ENCODE results near the gene ICE2.
A peak's percentile ranks its signal among the peaks of the same experiment; 100 is the strongest.

ICE2 gene

GRCh38 chr15:60520013-60520824 is 41.3 kb upstream of the ICE2 start:
- peak; percentile 65 for ATAC-seq
- TF ChIP-seq RARB (CRISPR knock-in tag; IDR thresholded peaks at IDR 0.05) (no peak), ZFP3 (CRISPR knock-in tag; IDR thresholded peaks at IDR 0.05) (no peak), ISL1 (CRISPR knock-in tag; IDR thresholded peaks at IDR 0.05) (no peak), ZNF70 (CRISPR knock-in tag; IDR thresholded peaks at IDR 0.05) (no peak), TCF4 (CRISPR knock-in tag; IDR thresholded peaks at IDR 0.05; ENCODE audit: borderline replicate concordance) (no peak), CSRNP3 (CRISPR knock-in tag; IDR thresholded peaks at IDR 0.05) (no peak), ESRRG (CRISPR knock-in tag; IDR thresholded peaks at IDR 0.05) (no peak), CREB5 (CRISPR knock-in tag; IDR thresholded peaks at IDR 0.05; ENCODE audit: low read depth) (no peak), TOX (CRISPR knock-in tag; IDR thresholded peaks at IDR 0.05; ENCODE audit: borderline replicate concordance) (no peak), TSHZ2 (CRISPR knock-in tag; IDR thresholded peaks at IDR 0.05) (no peak), ZC3H10 (CRISPR knock-in tag; IDR thresholded peaks at IDR 0.05) (no peak), SNAI2 (CRISPR knock-in tag; IDR thresholded peaks at IDR 0.05) (no peak), ZNF565 (CRISPR knock-in tag; conservative IDR thresholded peaks at IDR 0.05; ENCODE audit: low read depth) (no peak), ZFP30 (CRISPR knock-in tag; IDR thresholded peaks at IDR 0.05) (no peak), PPARA (CRISPR knock-in tag; IDR thresholded peaks at IDR 0.05; ENCODE audit: borderline replicate concordance) (no peak), ZNF8 (CRISPR knock-in tag; IDR thresholded peaks at IDR 0.05) (no peak), OSR1 (CRISPR knock-in tag; IDR thresholded peaks at IDR 0.05) (no peak), PATZ1 (CRISPR knock-in tag; IDR thresholded peaks at IDR 0.05; ENCODE audit: borderline replicate concordance) (no peak), GLIS3 (CRISPR knock-in tag; IDR thresholded peaks at IDR 0.05) (no peak)

GRCh38 chr15:60519218-60519617 is 40.3 kb upstream of the ICE2 start:
- no peak for ATAC-seq
- TF ChIP-seq ZNF8 (CRISPR knock-in tag; IDR thresholded peaks at IDR 0.05) = no peak
- TF ChIP-seq ZNF70 (CRISPR knock-in tag; IDR thresholded peaks at IDR 0.05) = no peak
- no peak for TF ChIP-seq OSR1 (CRISPR knock-in tag; IDR thresholded peaks at IDR 0.05)
- no peak for TF ChIP-seq ESRRG (CRISPR knock-in tag; IDR thresholded peaks at IDR 0.05)
- TF ChIP-seq ZNF565 (CRISPR knock-in tag; conservative IDR thresholded peaks at IDR 0.05; ENCODE audit: low read depth) = no peak
- no peak for TF ChIP-seq ZC3H10 (CRISPR knock-in tag; IDR thresholded peaks at IDR 0.05)
- no peak for TF ChIP-seq TSHZ2 (CRISPR knock-in tag; IDR thresholded peaks at IDR 0.05)
- TF ChIP-seq POU6F1 (CRISPR knock-in tag; IDR thresholded peaks at IDR 0.05; ENCODE audit: borderline replicate concordance, low read depth) = no peak
- TF ChIP-seq TCF4 (CRISPR knock-in tag; IDR thresholded peaks at IDR 0.05; ENCODE audit: borderline replicate concordance) = no peak
- TF ChIP-seq ISL1 (CRISPR knock-in tag; IDR thresholded peaks at IDR 0.05) = no peak
- TF ChIP-seq CSDC2 (CRISPR knock-in tag; IDR thresholded peaks at IDR 0.05) = no peak
- TF ChIP-seq ZFP30 (CRISPR knock-in tag; IDR thresholded peaks at IDR 0.05) = no peak
- TF ChIP-seq ZFP3 (CRISPR knock-in tag; IDR thresholded peaks at IDR 0.05) = no peak
- no peak for TF ChIP-seq ARNTL (CRISPR knock-in tag; IDR thresholded peaks at IDR 0.05; ENCODE audit: borderline replicate concordance, low read depth)
- no peak for TF ChIP-seq CSRNP3 (CRISPR knock-in tag; IDR thresholded peaks at IDR 0.05)
- no peak for TF ChIP-seq RARB (CRISPR knock-in tag; IDR thresholded peaks at IDR 0.05)
- TF ChIP-seq SNAI2 (CRISPR knock-in tag; IDR thresholded peaks at IDR 0.05) = no peak
